Heart left ventricle (tissue), 16 donors: ENCODE measurements around the gene DBX1. TPM values are rescaled to one million over a fixed set of nuclear protein-coding genes. Genes with fewer than 3 reads are reported as not detected.

Experiments
- ATAC-seq, 4 donors: fragments of 200-7000 bp; cut with Tn5 transposase; one replicate each; pipeline ENCODE4 v1.9.1; 2020 to 2022; ENCODE audit warnings: moderate library complexity in 4 of 4, mild to moderate bottlenecking in 3 of 4, moderate number of reproducible peaks in 1 of 4
- DNase-seq, 5 donors: peaks; one replicate each; pipeline ENCODE4 v3.0.0-alpha.2; 2020
- H3K27ac ChIP-seq, 12 donors: fragments of 200-600 bp; sonication (generic) in 4 of 12; one replicate each; pipeline versions ENCODE4 v1.5.0 to v1.8.0; 2016 to 2022; ENCODE audit warnings: mild to moderate bottlenecking in 2 of 12
- H3K27me3 ChIP-seq, 9 donors: fragments of 200-600 bp; sonication (generic) in 2 of 9; one replicate each; pipeline versions ENCODE4 v1.5.1 to v1.8.0; 2016 to 2022; ENCODE audit warnings: mild to moderate bottlenecking in 3 of 9
- H3K36me3 ChIP-seq, 9 donors: fragments of 200-600 bp; sonication (generic) in 2 of 9; one replicate each; pipeline versions ENCODE4 v1.5.0 to v1.8.0; 2018 to 2022; ENCODE audit warnings: mild to moderate bottlenecking in 2 of 9
- H3K4me1 ChIP-seq, 12 donors: fragments of 200-600 bp; sonication (generic) in 4 of 12; one replicate each; pipeline versions ENCODE4 v1.5.0 to v1.8.0; 2016 to 2022; ENCODE audit warnings: mild to moderate bottlenecking in 3 of 12
- H3K4me3 ChIP-seq, 12 donors: fragments of 200-600 bp; sonication (generic) in 4 of 12; one replicate each; pipeline versions ENCODE4 v1.5.0 to v1.8.0; 2017 to 2022; ENCODE audit warnings: mild to moderate bottlenecking in 9 of 12, moderate library complexity in 4 of 12
- H3K9me3 ChIP-seq, 12 donors: fragments of 200-600 bp; sonication (generic) in 4 of 12; one replicate each; pipeline versions ENCODE4 v1.5.0 to v1.8.0; 2016 to 2022; ENCODE audit warnings: mild to moderate bottlenecking in 1 of 12
- CTCF ChIP-seq, 12 donors: fragments of 200-600 bp; sonication (generic) in 4 of 12; IDR thresholded peaks; one replicate each; pipeline versions ENCODE4 v1.5.0 to v1.8.0; 2018 to 2022; ENCODE audit warnings: antibody characterized with exemption in 12 of 12, mild to moderate bottlenecking in 5 of 12
- POLR2A ChIP-seq, 2 donors: fragments of 450-650 bp; IDR thresholded peaks; one replicate each; pipeline ENCODE4 v1.6.1; 2017; ENCODE audit warnings: antibody characterized with exemption in 2 of 2, mild to moderate bottlenecking in 2 of 2, moderate library complexity in 2 of 2
- WGBS, 4 donors: extraction: QIAGEN DNeasy Blood & Tissue Kit in 2 of 4; methylation state at CpG; one replicate each; pipeline versions ENCODE4 v1.1.5 to v1.1.7; 2013 to 2018; 5-methylcytosine and 5-hydroxymethylcytosine counted together
- intact Hi-C, 10 donors: fragments of 100-400 bp; cut with DNase I; formaldehyde crosslinking; loops; one replicate each; pipeline versions ENCODE4 v1.11.1 to v1.14.2; 2022
- polyA plus RNA-seq, 2 donors: library from polyadenylated mRNA; stranded (reverse); fragments of 200-250 nt; gene quantifications; one replicate each; pipeline ENCODE4 v1.2.3, GENCODE V29; 2013
- total RNA-seq, 9 donors: library from RNA; depleted of rRNA in 2 of 9; stranded (reverse); fragments of >200 nt in 2 of 9; fragmentation: NEBNext Ultra II Directional in 3 of 9; extraction: Animal tissue kit (Norgen Biotek cat#: 25700) in 3 of 9; gene quantifications; one replicate each; pipeline versions ENCODE4 v1.1.0 to v1.2.4, GENCODE V29; 2016 to 2023
- donor health status: ischemic (EF 13 %, LVEDD 7.1; RV severe dilation, severe dysfunction).
- donor health status: healthy with polysubstance abuse.
- donor health status: DM: no; HTN: yes; CAD: no.
- donor health status: DM: no; HTN: no; CAD: no.
- donor health status: ischemic (EF 25% LVEDD 6.9; RV normal size, moderate dysfunction).
- donor health status: ischemic (EF 25% LVEDD 5.7; RV mildly dilated, moderate dysfunction).
- donor health status: healthy.
- donor health status: DM: yes; HTN: yes; CAD: no.
- donor health status: ischemic (EF 35%, LVEDD 5.7; RV mildly dilated, moderate dysfunction).
- donor health status: nonischemic (EF 11% LVEDD 7.7; RV severe dilation, severe dysfunction).
- donor health status: DM: yes; HTN: yes; CAD: no.
- donor health status: PGD.
- donor health status: ischemic (EF 29% LVEDD 5.4; RV normal size, mild dysfunction).
- donor health status: nonischemic (EF 23%, LVEDD 6.1; RV moderate dilation, normal function).

DBX1 gene
- total and polyA plus RNA-seq, 11 donors: not detected

- TF ChIP-seq CTCF (IDR thresholded peaks at IDR 0.05) (no peak), POLR2A (IDR thresholded peaks at IDR 0.05) (no peak)
- H3K4me1 ChIP-seq: no peaks in the 10 kb centered on the region
- no peaks in the 10 kb centered on the region for H3K36me3 ChIP-seq
- H3K4me3 ChIP-seq: no peak overlapping the region
- intact Hi-C loops: no loop called here
- H3K27me3 ChIP-seq: peaks cover 0 to 12% (median 5%) of the 10 kb centered on the region in 9 donors
- no peak overlapping the region for H3K27ac ChIP-seq
- H3K9me3 ChIP-seq: no peaks in the 10 kb centered on the region
- no peak for DNase-seq
- no peak for ATAC-seq
- WGBS, 4 donors: 71 to 88% (median 74%) methylated on average over 2 of the region's 2 CpGs
Measured at GRCh38 chr11:20192151-20192550, 31.9 kb upstream of the DBX1 start.

GRCh38 chr11:20178976-20179375 lies 18.7 kb upstream of the DBX1 start:
- 73 to 95% (median 90%) methylated on average over 2 of the region's 2 CpGs for WGBS, 4 donors
- peaks cover 0 to 4% (median 0%) of the 10 kb centered on the region in 12 donors for H3K9me3 ChIP-seq
- ATAC-seq (no peak), DNase-seq (no peak)
- no peaks in the 10 kb centered on the region for H3K36me3 ChIP-seq
- intact Hi-C loops: no loop called here
- no peaks in the 10 kb centered on the region for H3K4me1 ChIP-seq
- peaks cover 0 to 44% (median 4%) of the 10 kb centered on the region in 9 donors for H3K27me3 ChIP-seq
- TF ChIP-seq CTCF (IDR thresholded peaks at IDR 0.05): no peak
- TF ChIP-seq POLR2A (IDR thresholded peaks at IDR 0.05): no peak
- H3K4me3 ChIP-seq: no peak overlapping the region
- no peak overlapping the region for H3K27ac ChIP-seq

GRCh38 chr11:20177136-20177535 lies 16.9 kb upstream of the DBX1 start:
- Histone ChIP-seq H3K4me1 (no peaks in the 10 kb centered on the region), H3K27me3 (peaks cover 0 to 47% (median 4%) of the 10 kb centered on the region in 9 donors), H3K9me3 (peaks cover 0 to 2% (median 0%) of the 10 kb centered on the region in 12 donors), H3K4me3 (no peak overlapping the region), H3K36me3 (no peaks in the 10 kb centered on the region), H3K27ac (no peak overlapping the region)
- ATAC-seq (no peak), DNase-seq (no peak)
- TF ChIP-seq CTCF (IDR thresholded peaks at IDR 0.05) (no peak), POLR2A (IDR thresholded peaks at IDR 0.05) (no peak)
- intact Hi-C loops: no loop called here
- 65 to 69% (median 67%) methylated on average over 7 of the region's 7 CpGs for WGBS, 4 donors

- Histone ChIP-seq H3K4me1 (no peaks in the 10 kb centered on the region), H3K36me3 (no peaks in the 10 kb centered on the region), H3K4me3 (no peak overlapping the region), H3K9me3 (peaks cover 0 to 17% (median 7%) of the 10 kb centered on the region in 12 donors), H3K27me3 (peaks cover 0 to 60% (median 10%) of the 10 kb centered on the region in 9 donors), H3K27ac (no peak overlapping the region)
- TF ChIP-seq CTCF (IDR thresholded peaks at IDR 0.05) (no peak), POLR2A (IDR thresholded peaks at IDR 0.05) (no peak)
- intact Hi-C loops: no loop called here
- 71 to 78% (median 74%) methylated on average over 5 of the region's 5 CpGs for WGBS, 4 donors
- DNase-seq (no peak), ATAC-seq (no peak)
Measured at GRCh38 chr11:20172721-20173447, 12.6 kb upstream of the DBX1 start.
